Measurements from ENCODE around the gene GUCY2D.

The GUCY2D gene

DNA sequence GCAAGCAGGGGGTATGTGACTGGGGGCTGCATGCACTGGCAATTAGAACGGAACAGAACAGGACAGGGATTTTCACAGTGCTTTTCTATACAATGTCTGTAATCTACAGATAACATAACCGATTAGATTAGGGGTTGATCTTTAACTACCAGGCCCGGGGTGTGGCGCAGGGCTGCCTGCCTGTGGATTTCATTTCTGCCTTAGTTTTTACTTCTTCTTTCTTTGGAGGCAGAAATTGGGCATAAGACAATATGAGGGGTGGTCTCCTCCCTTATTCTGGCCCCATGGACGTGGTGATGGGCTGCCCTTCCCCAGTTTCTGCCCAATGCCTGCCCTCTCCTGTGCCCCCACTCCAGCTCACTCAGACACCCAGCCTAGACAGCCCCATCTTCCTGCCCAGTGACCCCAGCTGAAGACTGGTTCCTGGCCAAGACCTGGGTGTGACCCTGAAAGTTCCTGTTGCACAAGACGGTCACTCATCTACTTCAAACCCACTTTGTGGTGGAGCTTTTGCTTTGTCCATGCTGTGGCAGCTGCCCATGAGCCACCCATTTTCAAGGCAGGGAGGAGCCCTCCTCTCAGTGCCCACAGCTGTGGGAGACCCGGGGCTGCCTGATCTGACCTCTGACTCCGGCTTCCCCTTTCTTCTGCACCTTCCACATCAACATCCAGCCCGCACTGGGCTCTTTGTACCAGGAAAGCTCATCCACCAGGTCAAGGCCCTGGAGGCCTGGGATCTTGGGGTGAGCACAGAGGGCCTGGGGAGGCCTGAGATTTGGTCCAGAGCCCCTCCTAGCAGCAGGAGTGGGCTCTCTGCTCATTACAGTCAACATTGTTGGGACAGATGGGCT lies 66.5 kb downstream of the GUCY2D start:
- DNase-seq: no peak

DNA sequence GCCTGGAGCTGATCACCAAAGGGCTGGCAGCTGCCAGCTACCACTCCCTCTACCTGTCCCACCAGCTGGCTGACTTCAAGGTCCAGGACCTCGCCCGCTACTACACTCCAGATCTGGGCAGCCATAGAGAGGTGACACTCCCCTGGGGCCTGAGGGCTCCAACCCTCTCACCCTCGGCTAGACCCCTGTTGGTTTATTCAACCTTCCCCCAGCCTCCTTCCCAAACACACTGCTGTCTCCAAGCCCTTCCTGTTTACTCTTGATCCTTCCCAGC lies 67.1 kb downstream of the GUCY2D start:
- no peak for DNase-seq
